IMR-90 (cell line): Measurements from ENCODE around the gene TRIP4.

Experiments
- CTCF ChIP-seq: conservative IDR thresholded peaks from 2 replicates; pipeline ENCODE4 v1.5.1; 2012; ENCODE audit warnings: mild to moderate bottlenecking, low read depth, low read length, improper control_type of control experiment
- MAFK ChIP-seq: IDR thresholded peaks from 2 replicates; pipeline ENCODE4 v1.6.1; 2012; ENCODE audit warnings: low read depth, low read length, improper control_type of control experiment
- NFE2L2 ChIP-seq: fragments of 150-350 bp; IDR thresholded peaks from 2 replicates; pipeline ENCODE4 v1.6.1; 2016; ENCODE audit warnings: low read depth, mild to moderate bottlenecking, low read length
- POLR2A ChIP-seq: IDR thresholded peaks from 2 replicates; pipeline ENCODE4 v1.6.1; 2012; ENCODE audit warnings: mild to moderate bottlenecking, low read depth, low read length
- SMC3 ChIP-seq: fragments of 150-350 bp; IDR thresholded peaks from 2 replicates; pipeline ENCODE4 v1.6.1; 2016; ENCODE audit warnings: low read depth, mild to moderate bottlenecking, antibody characterized with exemption, low read length, moderate library complexity

GRCh38 chr15:64425221-64425620 lies 37.6 kb downstream of the TRIP4 start:
- TF ChIP-seq POLR2A = no peak
- TF ChIP-seq CTCF = no peak
- TF ChIP-seq SMC3 = no peak
- no peak for TF ChIP-seq MAFK
- no peak for TF ChIP-seq NFE2L2
